Bronchial epithelial cell (primary cell): ENCODE measurements around the gene AHCYL2. TPM values are rescaled to one million over a fixed set of nuclear protein-coding genes. Genes with fewer than 3 reads are reported as not detected.

Experiments
- DNase-seq: peaks from one replicate; pipeline ENCODE4 v3.0.0-alpha.2; 2010; ENCODE audit warnings: low read depth
- FAIRE-seq: peaks from 2 replicates; lab custom pipeline; 2011; peaks lifted over from hg19 to GRCh38; lab: Jason Lieb, UNC
- H3K27me3 ChIP-seq: 2 replicates; pipeline ENCODE4 v1.5.1; 2011; ENCODE audit warnings: low read length; ENCODE audit not compliant: control insufficient read depth, insufficient read depth
- H3K36me3 ChIP-seq: 2 replicates; pipeline ENCODE4 v1.5.1; 2011; ENCODE audit warnings: low read length; ENCODE audit not compliant: control insufficient read depth, insufficient read depth
- H3K4me3 ChIP-seq: 2 replicates; pipeline ENCODE4 v1.5.1; 2011; ENCODE audit warnings: mild to moderate bottlenecking, low read depth, low read length, control low read depth
- CTCF ChIP-seq: IDR thresholded peaks from 2 replicates; pipeline ENCODE4 v1.5.1; 2011; ENCODE audit warnings: mild to moderate bottlenecking, moderate library complexity, low read length, control low read depth, inconsistent platforms; ENCODE audit not compliant: insufficient read depth, severe bottlenecking
- total RNA-seq: library from RNA; depleted of rRNA; stranded (reverse); fragments of >200 nt; gene quantifications from 2 replicates; pipeline ENCODE4 v1.2.1, GENCODE V29; 2014

AHCYL2 gene
- total RNA-seq, 1 donor from 2014 or later, result 5.0 TPM

- Histone ChIP-seq H3K27me3 (no peaks in the 10 kb centered on the region), H3K36me3 (no peaks in the 10 kb centered on the region), H3K4me3 (no peak overlapping the region)
- FAIRE-seq, result no peak
- TF ChIP-seq CTCF, result no peak
- DNase-seq, result no peak
Observed at GRCh38 chr7:129282865-129283264, 58.0 kb downstream of the AHCYL2 start.

- Histone ChIP-seq H3K36me3 (no peaks in the 10 kb centered on the region), H3K4me3 (no peak overlapping the region), H3K27me3 (no peaks in the 10 kb centered on the region)
- FAIRE-seq, result no peak
- DNase-seq, result no peak
- TF ChIP-seq CTCF, result no peak
Observed at GRCh38 chr7:129283936-129284335, 59.1 kb downstream of the AHCYL2 start.

- Histone ChIP-seq H3K36me3 (no peaks in the 10 kb centered on the region), H3K4me3 (no peak overlapping the region), H3K27me3 (no peaks in the 10 kb centered on the region)
- no peak for TF ChIP-seq CTCF
- no peak for DNase-seq
- FAIRE-seq, result no peak
Observed at GRCh38 chr7:129285111-129285510, 60.3 kb downstream of the AHCYL2 start.

GRCh38 chr7:129292861-129293260 lies 68.0 kb downstream of the AHCYL2 start:
- no peak for DNase-seq
- Histone ChIP-seq H3K36me3 (no peaks in the 10 kb centered on the region), H3K4me3 (no peak overlapping the region), H3K27me3 (no peaks in the 10 kb centered on the region)
- FAIRE-seq, result no peak
- no peak for TF ChIP-seq CTCF

- Histone ChIP-seq H3K36me3 (no peaks in the 10 kb centered on the region), H3K4me3 (no peak overlapping the region), H3K27me3 (no peaks in the 10 kb centered on the region)
- TF ChIP-seq CTCF, result no peak
- DNase-seq, result peak; percentile 66
- no peak for FAIRE-seq
Observed at GRCh38 chr7:129295015-129295423, 70.2 kb downstream of the AHCYL2 start.

- H3K4me3 ChIP-seq, result no peak overlapping the region
- no peaks in the 10 kb centered on the region for H3K36me3 ChIP-seq
- DNase-seq, result peak; percentile 44
- no peak for FAIRE-seq
- H3K27me3 ChIP-seq, result no peaks in the 10 kb centered on the region
- TF ChIP-seq CTCF, result peak; percentile 64
Observed at GRCh38 chr7:129298268-129298893, 73.6 kb downstream of the AHCYL2 start.
